MM.1S (cell line): ENCODE measurements around the gene SLC2A1.
A peak's percentile ranks its signal among the peaks of the same experiment; 100 is the strongest.

Source experiments
- DNase-seq: peaks from one replicate; pipeline ENCODE4 v3.0.0-alpha.2; 2015
- H2AFZ ChIP-seq: fragments of 300-600 bp; sonication (generic); 2 replicates; pipeline ENCODE4 v1.6.0; 2016; ENCODE audit warnings: antibody characterized with exemption, low read length
- H3F3A ChIP-seq: fragments of 300-600 bp; sonication (generic); 2 replicates; pipeline ENCODE4 v1.6.1; 2016; ENCODE audit warnings: mild to moderate bottlenecking, antibody characterized with exemption, low read length, moderate library complexity, mixed read lengths; ENCODE audit not compliant: insufficient read depth
- H3K27ac ChIP-seq: fragments of 300-600 bp; sonication (generic); 2 replicates; pipeline ENCODE4 v1.5.1; 2016; ENCODE audit warnings: mild to moderate bottlenecking, low read length
- H3K27me3 ChIP-seq: fragments of 300-600 bp; sonication (generic); replicated peaks from 2 replicates; pipeline ENCODE4 v1.6.0; 2016; ENCODE audit warnings: low read length; ENCODE audit not compliant: insufficient read depth
- H3K36me3 ChIP-seq: fragments of 300-600 bp; sonication (generic); replicated peaks from 2 replicates; pipeline ENCODE4 v1.6.1; 2016; ENCODE audit warnings: mild to moderate bottlenecking, low read length, mixed read lengths; ENCODE audit not compliant: insufficient read depth
- H3K4me1 ChIP-seq: fragments of 300-600 bp; sonication (generic); 2 replicates; pipeline ENCODE4 v1.6.1; 2016; ENCODE audit warnings: low read length, mixed read lengths
- H3K4me2 ChIP-seq: fragments of 300-600 bp; sonication (generic); 2 replicates; pipeline ENCODE4 v1.6.0; 2016; ENCODE audit warnings: low read depth, low read length
- H3K4me3 ChIP-seq: fragments of 300-600 bp; sonication (generic); 2 replicates; pipeline ENCODE4 v1.5.1; 2016; ENCODE audit warnings: low read length, mixed read lengths
- H3K79me2 ChIP-seq: fragments of 300-600 bp; sonication (generic); 2 replicates; pipeline ENCODE4 v1.6.1; 2016; ENCODE audit warnings: mixed run types, low read length, mixed read lengths
- H3K9ac ChIP-seq: fragments of 300-600 bp; sonication (generic); 2 replicates; pipeline ENCODE4 v1.6.1; 2016; ENCODE audit warnings: low read length, mixed read lengths
- H3K9me2 ChIP-seq: fragments of 300-600 bp; sonication (generic); replicated peaks from 2 replicates; pipeline ENCODE4 v1.6.1; 2016; ENCODE audit warnings: mild to moderate bottlenecking, low read length, mixed read lengths; ENCODE audit not compliant: insufficient read depth
- H3K9me3 ChIP-seq: fragments of 300-600 bp; sonication (generic); replicated peaks from 2 replicates; pipeline ENCODE4 v1.6.1; 2016; ENCODE audit warnings: mild to moderate bottlenecking, low read length, mixed read lengths; ENCODE audit not compliant: insufficient read depth
- H4K20me1 ChIP-seq: fragments of 300-600 bp; sonication (generic); 2 replicates; pipeline ENCODE4 v1.6.1; 2016; ENCODE audit warnings: mild to moderate bottlenecking, low read length, moderate library complexity, mixed read lengths; ENCODE audit not compliant: insufficient read depth
- EZH2 ChIP-seq: fragments of 300-600 bp; sonication (generic); optimal IDR thresholded peaks from 2 replicates; pipeline ENCODE3; 2017; ENCODE audit warnings: low read depth, mild to moderate bottlenecking, antibody characterized with exemption, low read length, mixed read lengths
- EZH2phosphoT487 ChIP-seq: fragments of 300-600 bp; sonication (generic); IDR thresholded peaks from 2 replicates; pipeline ENCODE4 v1.6.1; 2018; ENCODE audit warnings: antibody characterized with exemption, low read length
- TF ChIP-seq, protein P1 (sequence below): fragments of 300-600 bp; sonication (generic); IDR thresholded peaks from 2 replicates; pipeline ENCODE4 v1.5.1; 2016; ENCODE audit warnings: antibody characterized with exemption, low read length, mixed read lengths

SLC2A1 gene

DNA sequence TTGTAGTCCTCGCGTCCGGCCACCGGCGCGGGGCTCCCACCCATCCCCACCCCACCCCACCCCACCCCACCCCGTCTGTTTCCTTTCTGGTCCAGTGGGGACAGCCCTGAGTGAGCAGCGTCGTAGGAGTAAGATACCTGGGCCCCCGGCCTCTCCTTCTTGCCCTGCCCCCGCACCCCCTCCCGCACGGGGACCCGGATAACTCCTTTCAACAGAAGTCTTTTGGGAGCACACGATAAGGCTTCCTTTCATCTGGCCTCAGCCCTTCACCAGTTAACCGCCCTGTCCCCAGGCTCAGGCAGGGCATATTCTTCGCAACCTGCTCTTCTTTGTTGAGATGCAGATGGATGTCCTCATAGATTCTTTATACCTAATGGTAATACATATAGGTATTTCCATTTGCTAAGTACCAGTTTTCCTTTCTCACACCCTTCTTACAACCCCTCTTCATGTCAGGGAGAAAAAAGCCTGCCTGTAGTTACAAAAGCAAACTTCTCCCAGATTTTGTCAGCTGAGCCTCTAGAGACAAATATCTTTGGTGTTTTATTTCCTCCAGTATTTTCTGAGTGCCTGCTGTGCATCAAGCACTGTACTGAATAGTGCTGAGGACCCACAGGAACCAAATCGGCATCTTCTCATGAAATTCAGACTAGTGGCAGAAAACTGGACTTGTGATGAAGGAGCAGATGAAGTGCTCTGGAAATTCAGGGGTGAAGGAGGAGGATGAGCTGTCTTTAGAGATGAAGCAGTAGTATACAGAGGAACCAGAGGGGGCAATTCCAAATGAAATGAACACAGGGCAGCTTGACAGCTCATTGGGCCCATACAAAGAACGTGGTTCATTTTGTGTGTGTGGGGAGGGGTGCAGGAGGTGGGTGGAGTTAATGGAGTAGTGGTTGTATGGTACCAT is 33.6 kb downstream of the SLC2A1 start:
- no peak overlapping the region for H2AFZ ChIP-seq
- H3K4me3 ChIP-seq, result peak overlapping the region; percentile 87
- H3F3A ChIP-seq, result peaks cover 21% of the 10 kb centered on the region
- 0 out of 2 replicates have a peak, but pooled peaks cover 3% of the 10 kb centered on the region for H3K36me3 ChIP-seq
- no peak for TF ChIP-seq EZH2
- TF ChIP-seq, protein P1, sequence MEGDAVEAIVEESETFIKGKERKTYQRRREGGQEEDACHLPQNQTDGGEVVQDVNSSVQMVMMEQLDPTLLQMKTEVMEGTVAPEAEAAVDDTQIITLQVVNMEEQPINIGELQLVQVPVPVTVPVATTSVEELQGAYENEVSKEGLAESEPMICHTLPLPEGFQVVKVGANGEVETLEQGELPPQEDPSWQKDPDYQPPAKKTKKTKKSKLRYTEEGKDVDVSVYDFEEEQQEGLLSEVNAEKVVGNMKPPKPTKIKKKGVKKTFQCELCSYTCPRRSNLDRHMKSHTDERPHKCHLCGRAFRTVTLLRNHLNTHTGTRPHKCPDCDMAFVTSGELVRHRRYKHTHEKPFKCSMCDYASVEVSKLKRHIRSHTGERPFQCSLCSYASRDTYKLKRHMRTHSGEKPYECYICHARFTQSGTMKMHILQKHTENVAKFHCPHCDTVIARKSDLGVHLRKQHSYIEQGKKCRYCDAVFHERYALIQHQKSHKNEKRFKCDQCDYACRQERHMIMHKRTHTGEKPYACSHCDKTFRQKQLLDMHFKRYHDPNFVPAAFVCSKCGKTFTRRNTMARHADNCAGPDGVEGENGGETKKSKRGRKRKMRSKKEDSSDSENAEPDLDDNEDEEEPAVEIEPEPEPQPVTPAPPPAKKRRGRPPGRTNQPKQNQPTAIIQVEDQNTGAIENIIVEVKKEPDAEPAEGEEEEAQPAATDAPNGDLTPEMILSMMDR, result no peak
- no peak for TF ChIP-seq EZH2phosphoT487
- H3K27me3 ChIP-seq, result no peaks in the 10 kb centered on the region
- H3K79me2 ChIP-seq, result no peaks in the 10 kb centered on the region; the same call in 1 of the 2 replicates
- peak; percentile 18 for DNase-seq
- peak overlapping the region; percentile 68 for H3K4me2 ChIP-seq
- no peaks in the 10 kb centered on the region for H3K9me3 ChIP-seq
- no peaks in the 10 kb centered on the region for H4K20me1 ChIP-seq
- no peaks in the 10 kb centered on the region for H3K9me2 ChIP-seq
- peak overlapping the region; percentile 67; the same call in 1 of the 2 replicates for H3K9ac ChIP-seq
- peaks cover 6% of the 10 kb centered on the region for H3K4me1 ChIP-seq
- no peak overlapping the region for H3K27ac ChIP-seq

DNA sequence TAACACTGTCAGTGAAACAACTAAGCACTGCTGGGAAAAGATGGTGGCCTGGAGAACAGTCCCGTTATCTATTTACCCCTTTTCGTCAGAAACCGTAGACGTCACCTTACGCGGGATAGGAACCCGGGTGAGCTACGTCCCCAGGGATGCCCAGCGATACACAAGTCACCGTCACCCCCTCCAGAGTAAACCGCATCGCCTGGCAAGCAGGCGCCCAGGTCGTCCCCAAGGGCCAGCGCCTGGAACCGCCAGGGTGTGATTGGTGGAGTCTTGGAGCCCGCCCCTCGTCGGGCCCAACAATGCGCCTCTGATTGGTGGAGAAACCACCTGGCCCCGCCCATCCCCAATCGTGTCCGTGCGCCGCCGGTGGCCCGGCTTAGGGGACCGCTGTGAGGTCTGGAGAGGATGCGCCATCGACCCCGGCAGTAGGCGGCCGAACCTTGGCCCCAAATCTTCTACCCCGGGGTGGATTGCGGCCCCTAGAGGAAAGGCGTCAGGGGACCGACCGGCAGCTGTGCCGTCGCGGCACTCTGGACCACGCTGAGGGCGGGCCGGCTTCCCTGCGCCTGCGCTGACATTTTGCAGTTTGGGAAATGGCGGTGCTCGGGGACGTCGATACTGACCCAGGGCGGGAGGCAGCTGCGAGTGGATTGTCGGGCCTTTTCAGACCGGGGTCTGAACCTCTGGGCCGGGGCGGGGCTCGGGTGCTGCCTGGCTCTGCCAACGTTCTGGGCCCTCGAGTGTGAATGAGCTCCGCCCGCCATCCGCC is 34.4 kb downstream of the SLC2A1 start:
- Histone ChIP-seq H4K20me1 (no peaks in the 10 kb centered on the region), H3F3A (peaks cover 21% of the 10 kb centered on the region), H3K9ac (peak overlapping the region; percentile 67), H3K4me1 (peaks cover 6% of the 10 kb centered on the region), H3K4me3 (peak overlapping the region; percentile 87), H3K79me2 (no peaks in the 10 kb centered on the region), H3K9me2 (no peaks in the 10 kb centered on the region), H3K4me2 (peak overlapping the region; percentile 68), H3K36me3 (0 out of 2 replicates have a peak, but pooled peaks cover 3% of the 10 kb centered on the region), H2AFZ (peak overlapping the region; percentile 98), H3K27ac (peak overlapping the region; percentile 52; the same call in 1 of the 2 replicates), H3K9me3 (no peaks in the 10 kb centered on the region), H3K27me3 (no peaks in the 10 kb centered on the region)
- DNase-seq, result peak; percentile 91
- TF ChIP-seq EZH2, result no peak
- TF ChIP-seq, protein P1, result no peak; the same call in 1 of the 2 replicates
- no peak for TF ChIP-seq EZH2phosphoT487

DNA sequence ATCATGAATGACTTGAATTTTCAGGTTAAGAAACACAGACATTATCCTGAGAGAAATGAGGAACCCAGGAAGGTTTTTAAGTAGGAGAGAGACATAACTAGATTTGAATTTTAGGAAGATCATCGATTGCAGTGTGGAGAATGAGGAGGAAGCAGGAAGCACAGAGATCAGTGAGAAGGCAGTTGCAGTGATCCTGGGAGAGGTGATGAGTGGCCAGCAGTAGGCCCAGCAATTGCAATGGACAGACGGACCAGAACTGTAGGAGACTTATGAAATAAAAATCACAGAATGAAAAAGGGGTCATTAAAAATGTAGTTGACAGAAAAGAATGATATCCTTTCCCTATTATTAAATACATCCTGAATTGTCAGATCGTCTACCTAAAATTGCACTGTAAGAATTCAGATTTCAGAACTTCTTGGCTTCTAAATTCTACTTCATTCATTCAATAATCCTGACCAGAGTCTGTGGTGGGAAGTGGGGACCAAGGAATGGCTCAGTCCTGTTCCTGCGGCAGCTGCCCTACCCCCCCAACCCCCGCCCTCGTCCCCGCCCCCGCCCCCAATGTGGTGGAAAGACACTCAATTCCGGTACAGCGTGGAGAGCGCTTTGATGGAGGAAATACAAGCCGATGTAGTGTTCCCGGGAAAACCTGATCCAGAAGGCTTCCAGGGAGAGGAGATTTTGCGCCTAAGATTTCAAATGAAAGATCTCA is 35.1 kb downstream of the SLC2A1 start:
- Histone ChIP-seq H3K4me3 (peak overlapping the region; percentile 87), H3K4me2 (peak overlapping the region; percentile 68), H4K20me1 (no peaks in the 10 kb centered on the region), H3K9me2 (no peaks in the 10 kb centered on the region), H3K9ac (peak overlapping the region; percentile 67; the same call in 1 of the 2 replicates), H3F3A (peaks cover 21% of the 10 kb centered on the region), H2AFZ (peak overlapping the region; percentile 98), H3K27me3 (no peaks in the 10 kb centered on the region), H3K27ac (no peak overlapping the region), H3K79me2 (no peaks in the 10 kb centered on the region), H3K36me3 (0 out of 2 replicates have a peak, but pooled peaks cover 3% of the 10 kb centered on the region), H3K4me1 (peaks cover 6% of the 10 kb centered on the region), H3K9me3 (no peaks in the 10 kb centered on the region)
- DNase-seq, result no peak
- TF ChIP-seq, protein P1, result no peak
- TF ChIP-seq EZH2phosphoT487, result no peak
- TF ChIP-seq EZH2, result no peak
